HG02981 (cell line): ENCODE measurements around the gene DTNB.
"Not testable (repeated sequence)": the region's sequence is repeated elsewhere in the genome, so short reads cannot be mapped to it uniquely, and the experiment has no call there.

Source experiments
- ATAC-seq: cut with Tn5 transposase; IDR thresholded peaks from one replicate; pipeline ENCODE4 v1.9.1; 2021; ENCODE audit warnings: mild to moderate bottlenecking, moderate library complexity; ENCODE audit not compliant: unreplicated experiment

DTNB gene

GRCh38 chr2:25549571-25549970, 123.8 kb downstream of the DTNB start:
- not testable (repeated sequence) for ATAC-seq

GRCh38 chr2:25548601-25549000, 124.8 kb downstream of the DTNB start:
- no peak for ATAC-seq

GRCh38 chr2:25546852-25547251, 126.5 kb downstream of the DTNB start:
- ATAC-seq = no peak

- ATAC-seq = no peak
These were observed 127.5 kb downstream of the DTNB start for GRCh38 chr2:25545899-25546298.

DNA sequence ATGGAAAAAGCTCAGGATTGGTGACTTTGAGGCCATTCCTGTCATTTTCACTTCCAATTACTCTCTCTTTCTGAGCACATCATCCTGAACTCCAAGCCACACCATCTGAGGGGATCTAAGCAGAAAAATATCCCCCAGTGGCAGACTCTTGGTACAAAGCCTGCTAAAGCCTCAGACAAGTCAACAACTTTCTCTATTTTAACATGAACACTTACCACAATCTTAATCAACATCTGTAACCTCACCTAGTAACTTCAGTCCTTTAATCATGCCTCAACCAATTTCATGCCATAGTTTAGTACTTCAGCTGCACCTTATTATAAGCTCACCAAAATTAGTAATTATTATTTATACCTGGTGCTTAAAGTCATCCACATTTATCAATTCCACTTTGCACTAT, 128.9 kb downstream of the DTNB start:
- no peak for ATAC-seq

DNA sequence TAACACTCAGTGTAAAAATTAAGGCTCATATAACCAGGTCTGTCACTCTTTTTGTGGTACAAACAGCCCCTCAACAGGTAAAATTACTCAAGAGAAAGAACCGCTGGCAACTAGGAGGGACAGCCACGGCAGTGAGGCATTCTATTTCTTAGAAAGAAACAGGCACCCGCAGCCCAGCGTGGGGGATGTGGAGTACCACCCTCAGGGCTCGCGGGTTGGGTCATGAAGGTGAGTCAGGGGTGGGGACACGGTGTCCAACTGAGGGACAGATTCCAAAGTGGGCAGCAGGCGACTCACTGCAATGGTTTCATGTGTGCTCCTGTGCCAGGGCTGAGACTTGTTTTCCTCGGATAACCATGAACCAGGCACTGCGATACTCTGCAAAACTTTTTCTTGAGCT, 129.4 kb downstream of the DTNB start:
- no peak for ATAC-seq

GRCh38 chr2:25541378-25541777, 132.0 kb downstream of the DTNB start:
- ATAC-seq = no peak

- ATAC-seq = no peak
These were observed 134.2 kb downstream of the DTNB start for GRCh38 chr2:25539136-25539535.

- no peak for ATAC-seq
These were observed 135.9 kb downstream of the DTNB start for GRCh38 chr2:25537526-25537925.

- ATAC-seq = not testable (repeated sequence)
These were observed 137.7 kb downstream of the DTNB start for GRCh38 chr2:25535411-25536289.

DNA sequence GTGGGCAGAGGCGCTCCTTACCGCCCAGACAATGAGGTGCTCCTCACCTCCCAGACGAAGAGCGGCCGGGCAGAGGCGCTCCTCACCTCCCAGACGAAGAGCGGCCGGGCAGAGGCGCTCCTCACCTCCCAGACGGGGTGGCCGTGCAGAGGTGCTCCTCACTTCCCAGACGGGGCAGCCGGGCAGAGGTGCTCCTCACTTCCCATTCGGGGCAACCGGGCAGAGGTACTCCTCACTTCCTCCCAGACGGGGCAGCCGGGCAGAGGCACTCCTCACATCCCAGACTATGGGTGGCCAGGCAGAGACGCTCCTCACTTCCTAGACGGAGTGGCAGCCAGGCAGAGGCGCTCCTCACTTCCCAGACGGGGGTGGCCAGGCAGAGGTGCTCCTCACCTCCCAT, 138.4 kb downstream of the DTNB start:
- ATAC-seq = not testable (repeated sequence)

- ATAC-seq = no peak
These were observed 138.9 kb downstream of the DTNB start for GRCh38 chr2:25534455-25534854.

GRCh38 chr2:25533771-25534170, 139.6 kb downstream of the DTNB start:
- not testable (repeated sequence) for ATAC-seq

DNA sequence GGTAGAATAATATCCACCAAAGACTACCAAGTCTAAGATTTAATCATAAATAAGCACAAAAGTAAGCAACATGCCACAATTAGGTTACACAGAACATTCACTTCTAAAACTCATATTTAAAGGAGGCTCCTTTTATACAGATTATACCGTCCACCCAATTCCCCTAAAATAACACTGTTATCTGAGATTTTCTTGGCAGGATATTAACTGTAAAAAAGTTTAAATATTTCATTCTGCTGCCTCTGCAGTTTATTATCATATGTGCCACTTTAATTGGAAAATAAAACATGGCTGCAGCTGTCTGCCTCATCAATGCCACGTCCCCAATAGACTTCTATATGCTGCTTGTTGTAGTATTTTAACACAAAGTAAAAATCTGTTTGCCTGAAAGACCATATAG, 140.9 kb downstream of the DTNB start:
- ATAC-seq = no peak

DNA sequence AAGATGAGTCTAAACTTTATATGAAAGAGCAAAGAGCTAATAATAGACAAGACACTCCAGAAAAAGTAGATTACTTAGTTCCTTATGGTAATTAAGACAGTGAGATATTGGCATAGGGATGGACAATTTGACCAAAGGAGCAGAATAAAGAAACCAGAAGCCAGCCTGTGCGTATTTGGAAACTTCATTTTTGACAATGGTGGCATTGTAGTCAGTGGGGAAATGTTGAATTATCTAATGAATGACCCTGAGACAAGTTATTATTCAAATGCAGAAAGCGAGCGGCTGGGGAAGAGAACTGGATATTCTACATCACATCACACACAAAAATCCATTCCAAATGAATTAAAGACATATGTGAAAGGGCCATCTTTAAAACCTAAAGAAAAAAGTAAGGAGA, 144.3 kb downstream of the DTNB start:
- ATAC-seq = no peak

- no peak for ATAC-seq
These were observed 145.2 kb downstream of the DTNB start for GRCh38 chr2:25528173-25528572.

- peak; percentile 57 for ATAC-seq
These were observed 148.9 kb downstream of the DTNB start for GRCh38 chr2:25524507-25524906.

GRCh38 chr2:25523060-25523459, 150.3 kb downstream of the DTNB start:
- no peak for ATAC-seq

DNA sequence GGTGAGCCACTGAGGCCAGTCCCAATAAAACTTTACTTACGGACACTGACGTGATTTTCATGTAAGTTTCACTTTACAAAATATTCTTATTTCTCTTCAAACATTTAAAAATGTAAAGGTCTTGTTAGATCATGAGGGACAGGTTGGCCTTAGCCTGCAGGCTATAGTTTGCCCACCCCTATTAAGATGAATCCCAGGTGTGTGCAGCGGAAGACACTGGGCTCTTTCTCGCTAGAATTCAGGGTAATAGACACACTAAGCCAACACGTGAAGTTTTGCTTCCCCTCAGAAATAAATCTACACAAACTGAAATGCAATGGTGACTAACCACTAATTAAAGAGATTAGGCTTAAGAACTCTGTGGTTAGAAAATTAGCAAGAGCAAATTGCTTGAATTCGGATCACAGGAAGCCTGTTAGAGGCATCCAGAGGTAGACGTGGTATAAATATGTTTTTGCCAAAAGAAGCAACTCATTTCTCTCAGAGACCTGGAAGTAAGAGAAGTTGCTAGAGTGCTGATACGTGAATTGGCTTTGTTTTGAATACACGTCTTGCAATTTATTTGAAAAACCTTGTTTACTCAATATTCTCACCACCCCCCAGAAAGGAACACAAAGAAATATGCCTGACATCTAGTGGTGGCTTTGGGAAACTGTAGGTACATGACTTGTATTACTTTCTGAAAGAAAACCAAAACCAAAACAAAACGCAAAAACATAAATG, 151.6 kb downstream of the DTNB start:
- peak; percentile 58 for ATAC-seq

DNA sequence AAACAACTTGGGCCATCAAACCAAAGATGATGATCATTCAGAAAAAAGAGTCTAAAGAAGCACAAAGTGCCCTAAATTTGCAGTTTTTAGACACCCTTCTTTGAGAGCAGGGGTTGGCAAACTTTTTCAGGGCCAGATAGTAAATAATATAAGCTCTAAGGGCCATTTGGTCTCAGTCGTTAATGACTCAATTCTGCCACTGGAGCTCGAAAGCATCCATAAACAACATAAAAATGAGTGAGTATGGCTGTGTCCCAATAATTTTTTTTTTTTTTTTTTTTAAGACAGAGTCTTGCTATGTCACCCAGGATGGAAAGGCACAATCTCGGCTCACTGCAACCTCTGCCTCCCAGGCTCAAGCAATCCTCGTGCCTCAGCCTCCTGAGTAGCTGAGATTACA, 152.3 kb downstream of the DTNB start:
- ATAC-seq = no peak

DNA sequence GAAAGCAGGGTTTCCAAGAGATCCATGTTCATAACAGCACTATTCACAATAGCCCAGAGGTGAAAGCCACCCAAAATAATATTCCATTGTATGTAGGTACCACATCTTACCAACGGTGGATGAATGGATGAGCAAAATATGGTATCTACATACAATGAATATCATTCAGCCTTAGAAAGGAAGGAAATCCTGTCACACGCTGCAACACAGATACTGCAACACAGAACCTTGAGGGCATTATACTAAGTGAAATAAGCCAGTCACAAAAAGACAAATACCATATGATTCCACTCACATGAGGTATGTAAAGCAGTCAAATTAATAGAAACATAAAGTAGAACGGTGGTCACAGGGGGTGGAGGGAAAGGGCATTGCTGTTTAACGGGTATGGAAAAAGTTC, 155.7 kb downstream of the DTNB start:
- ATAC-seq = no peak

DNA sequence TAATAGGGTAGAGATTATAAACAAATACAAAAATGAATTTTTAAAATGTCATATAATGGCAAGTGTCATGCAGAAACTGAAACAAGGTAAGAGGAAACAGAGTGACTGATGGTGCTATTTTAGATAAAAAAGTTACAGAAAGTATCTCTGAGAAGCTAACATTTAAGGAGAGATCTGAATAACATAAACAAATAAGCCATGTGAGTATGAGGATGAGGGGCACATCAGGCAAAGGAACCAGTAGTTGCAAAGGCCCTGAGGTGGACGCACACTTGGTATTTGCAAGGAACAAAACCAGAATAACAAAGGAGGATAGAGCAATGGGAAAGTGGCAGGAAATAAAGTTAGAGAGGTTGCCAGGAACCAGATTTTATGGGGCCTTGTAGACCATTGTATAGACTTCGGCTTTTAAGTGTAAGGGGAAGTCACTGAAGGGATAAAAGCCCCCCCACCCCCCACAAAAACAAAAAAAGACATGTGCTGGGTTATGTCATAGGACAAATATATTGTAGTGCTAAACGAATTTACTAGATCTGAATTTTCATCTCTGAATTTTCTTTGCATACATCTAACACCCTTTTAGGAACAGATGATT, 159.2 kb downstream of the DTNB start:
- ATAC-seq = no peak
